ENCODE data around the gene SDR42E1. TPM values are rescaled to one million over a fixed set of nuclear protein-coding genes. Genes with fewer than 3 reads are reported as not detected.

The SDR42E1 gene
- total and polyA plus RNA-seq, 9 donors, result 0.13 to 2.3 (median 0.67) TPM

GRCh38 chr16:81975637-81976036, 35.6 kb downstream of the SDR42E1 start:
- no peaks in the 10 kb centered on the region for H3K4me1 ChIP-seq (ENCODE audit: insufficient read depth)
- 37 to 56% (median 45%) methylated on average over 1 of the region's 1 CpG for WGBS, 3 donors
- DNase-seq, result no peak
- H3K27me3 ChIP-seq, result no peaks in the 10 kb centered on the region
- TF ChIP-seq POLR2A (IDR thresholded peaks at IDR 0.05), result no peak
- TF ChIP-seq EP300 (IDR thresholded peaks at IDR 0.05), result no peak
- no peak for TF ChIP-seq CTCF (IDR thresholded peaks at IDR 0.05)
- H3K27ac ChIP-seq, result no peak overlapping the region
- intact Hi-C loops (cut with DNase I), result no loop called here
- no peak overlapping the region for H3K4me3 ChIP-seq
- peaks cover 0 to 3% of the 10 kb centered on the region in 2 donors for H3K9me3 ChIP-seq
- no peaks in the 10 kb centered on the region for H3K36me3 ChIP-seq

GRCh38 chr16:81973737-81974136, 37.5 kb downstream of the SDR42E1 start:
- intact Hi-C loops (cut with DNase I), result no loop called here
- no peak for TF ChIP-seq CTCF (IDR thresholded peaks at IDR 0.05)
- TF ChIP-seq EP300 (IDR thresholded peaks at IDR 0.05), result no peak
- no peak for TF ChIP-seq POLR2A (IDR thresholded peaks at IDR 0.05)
- no peaks in the 10 kb centered on the region for H3K36me3 ChIP-seq
- H3K4me3 ChIP-seq, result no peak overlapping the region
- no peaks in the 10 kb centered on the region for H3K4me1 ChIP-seq (ENCODE audit: insufficient read depth)
- peaks cover 0 to 3% of the 10 kb centered on the region in 2 donors for H3K9me3 ChIP-seq
- no peak overlapping the region for H3K27ac ChIP-seq
- 69 to 94% (median 88%) methylated on average over 2 of the region's 2 CpGs for WGBS, 3 donors
- no peak for DNase-seq
- no peaks in the 10 kb centered on the region for H3K27me3 ChIP-seq

- no peaks in the 10 kb centered on the region for H3K4me1 ChIP-seq (ENCODE audit: insufficient read depth)
- TF ChIP-seq POLR2A (IDR thresholded peaks at IDR 0.05) (no peak), CTCF (IDR thresholded peaks at IDR 0.05) (no peak), EP300 (IDR thresholded peaks at IDR 0.05) (no peak)
- no peak overlapping the region for H3K27ac ChIP-seq
- H3K9me3 ChIP-seq, result peaks cover 0 to 3% of the 10 kb centered on the region in 2 donors
- no peaks in the 10 kb centered on the region for H3K36me3 ChIP-seq
- DNase-seq, result no peak
- 94 to 100% (median 96%) methylated on average over 1 of the region's 1 CpG for WGBS, 3 donors
- intact Hi-C loops (cut with DNase I), result no loop called here
- no peaks in the 10 kb centered on the region for H3K27me3 ChIP-seq
- H3K4me3 ChIP-seq, result no peak overlapping the region
Measured at GRCh38 chr16:81971853-81972252, 39.4 kb downstream of the SDR42E1 start.

GRCh38 chr16:81967358-81967757, 43.9 kb downstream of the SDR42E1 start:
- H3K4me1 ChIP-seq (ENCODE audit: insufficient read depth), result no peaks in the 10 kb centered on the region
- no peak overlapping the region for H3K4me3 ChIP-seq
- no peak for DNase-seq
- intact Hi-C loops (cut with DNase I), result no loop called here
- no peak overlapping the region for H3K27ac ChIP-seq
- no peaks in the 10 kb centered on the region for H3K27me3 ChIP-seq
- 78 to 89% (median 79%) methylated on average over 5 of the region's 5 CpGs for WGBS, 3 donors
- H3K9me3 ChIP-seq, result no peaks in the 10 kb centered on the region
- TF ChIP-seq EP300 (IDR thresholded peaks at IDR 0.05), result no peak
- no peak for TF ChIP-seq CTCF (IDR thresholded peaks at IDR 0.05)
- TF ChIP-seq POLR2A (IDR thresholded peaks at IDR 0.05), result no peak
- no peaks in the 10 kb centered on the region for H3K36me3 ChIP-seq
